HepG2 (cell line): Measurements from ENCODE around the gene TLN1. TPM values are rescaled to one million over a fixed set of nuclear protein-coding genes. Genes with fewer than 3 reads are reported as not detected.

Experiments
- ATAC-seq: fragments of 200-7000 bp; cut with Tn5 transposase; 3 replicates; pipeline ENCODE4 v1.9.1; 2020; ENCODE audit warnings: mild to moderate bottlenecking, moderate library complexity
- BruUV-seq: library from RNA; stranded (reverse); fragments of 400-500 nt; replicated peaks from 2 replicates; lab custom pipeline; 2021; lab: Mats Ljungman, UMichigan
- CTCF ChIA-PET: fragments of 300-600 bp; formaldehyde crosslinking; extraction: SDS; loops from one replicate; lab custom pipeline; 2021; ENCODE audit warnings: low total read pairs, inconsistent platforms, low intra/inter-chr PET ratio; lab: Yijun Ruan, JAX
- POLR2A ChIA-PET: fragments of 350-600 bp; sonication (Branson Sonifier 250); formaldehyde crosslinking; loops from one replicate; lab custom pipeline; 2020; ENCODE audit warnings: antibody characterized with exemption, inconsistent platforms; lab: Yijun Ruan, JAX
- DNase-seq: peaks from one replicate; pipeline ENCODE4 v3.0.0-alpha.2; 2015; ENCODE audit warnings: low spot score
- FAIRE-seq: peaks from 3 replicates; lab custom pipeline; 2011; peaks lifted over from hg19 to GRCh38; lab: Jason Lieb, UNC
- H2AFZ ChIP-seq: one replicate; pipeline ENCODE4 v1.6.1; 2011; ENCODE audit warnings: low read length, inconsistent platforms
- H3K27ac ChIP-seq: fragments of 300-600 bp; 3 replicates; pipeline ENCODE4 v1.8.0; 2011; ENCODE audit warnings: mixed run types, mild to moderate bottlenecking, mixed read lengths, low read length, inconsistent platforms; ENCODE audit not compliant: insufficient read depth; ENCODE audit errors: extremely low read length
- H3K27me3 ChIP-seq, 2 experiments: fragments of 200-600 bp in 1 of 2; 2 replicates in 1 of 2; 3 replicates in 1 of 2; pipeline versions ENCODE4 v1.6.0 to v1.8.0; 2011; ENCODE audit warnings: low read length in 2 of 2, mild to moderate bottlenecking in 2 of 2, moderate library complexity in 2 of 2, inconsistent platforms in 1 of 2; ENCODE audit not compliant: insufficient read depth in 2 of 2, control insufficient read depth in 1 of 2
- H3K36me3 ChIP-seq, 2 experiments: fragments of 200-600 bp in 1 of 2; replicated peaks in 1 of 2; 2 replicates in 1 of 2; 3 replicates in 1 of 2; pipeline versions ENCODE4 v1.5.1 to v1.8.0; 2011; ENCODE audit warnings: low read length in 2 of 2, inconsistent platforms in 1 of 2; ENCODE audit not compliant: insufficient read depth in 2 of 2, control insufficient read depth in 1 of 2
- H3K4me1 ChIP-seq: 2 replicates; pipeline ENCODE4 v1.5.1; 2012; ENCODE audit warnings: low read length, inconsistent platforms; ENCODE audit not compliant: insufficient read depth
- H3K4me2 ChIP-seq: 2 replicates; pipeline ENCODE4 v1.6.0; 2011; ENCODE audit warnings: low read depth, low read length, inconsistent platforms
- H3K4me3 ChIP-seq, 3 experiments: fragments of 200-600 bp in 1 of 3; sonication (generic), shearing (Covaris generic) in 1 of 3; replicated peaks in 1 of 3; 2 replicates each; pipeline ENCODE4 v1.5.1; 2011 to 2016; ENCODE audit warnings: low read length in 3 of 3, inconsistent platforms in 2 of 3, low read depth in 2 of 3, mild to moderate bottlenecking in 2 of 3, control low read depth in 1 of 3, mixed read lengths in 1 of 3; ENCODE audit not compliant: insufficient read depth in 1 of 3
- H3K79me2 ChIP-seq: one replicate; pipeline ENCODE4 v1.6.1; 2011; ENCODE audit warnings: low read length, inconsistent platforms; ENCODE audit not compliant: insufficient read depth
- H3K9ac ChIP-seq: 2 replicates; pipeline ENCODE4 v1.6.0; 2011; ENCODE audit warnings: mild to moderate bottlenecking, low read depth, low read length, inconsistent platforms; ENCODE audit not compliant: insufficient read depth
- H3K9me3 ChIP-seq: 2 replicates; pipeline ENCODE4 v1.5.1; 2012; ENCODE audit warnings: mild to moderate bottlenecking, low read length
- H4K20me1 ChIP-seq: 2 replicates; pipeline ENCODE4 v1.6.0; 2011; ENCODE audit warnings: inconsistent platforms, mild to moderate bottlenecking, low read length, moderate library complexity; ENCODE audit not compliant: insufficient read depth
- BRCA1 ChIP-seq: sonication (generic); formaldehyde crosslinking; IDR thresholded peaks from 2 replicates; pipeline ENCODE4 v1.4.0; 2020; ENCODE audit warnings: missing genetic modification reagents
- HDAC1 ChIP-seq: sonication (generic); formaldehyde crosslinking; IDR thresholded peaks from 2 replicates; pipeline ENCODE4 v1.5.1; 2020; ENCODE audit warnings: mild to moderate bottlenecking, missing genetic modification reagents
- SCMH1 ChIP-seq: sonication (generic); formaldehyde crosslinking; IDR thresholded peaks from 2 replicates; pipeline ENCODE4 v1.9.0; 2021; ENCODE audit warnings: missing genetic modification reagents, mild to moderate bottlenecking, borderline replicate concordance
- ZNF224 ChIP-seq: sonication (generic); formaldehyde crosslinking; IDR thresholded peaks from 2 replicates; pipeline ENCODE4 v1.5.0; 2020; ENCODE audit warnings: mild to moderate bottlenecking, missing genetic modification reagents
- ZNF598 ChIP-seq: sonication (generic); formaldehyde crosslinking; IDR thresholded peaks from 2 replicates; pipeline ENCODE4 v1.5.1; 2020; ENCODE audit warnings: mild to moderate bottlenecking, missing genetic modification reagents, borderline replicate concordance
- ZNF672 ChIP-seq: sonication (generic); formaldehyde crosslinking; IDR thresholded peaks from 2 replicates; pipeline ENCODE4 v1.8.1; 2022; ENCODE audit warnings: missing genetic modification reagents
- WGBS: methylation state at CpG from one replicate; pipeline ENCODE4 v1.1.6; 2017; ENCODE audit warnings: low lambda C conversion rate; 5-methylcytosine and 5-hydroxymethylcytosine counted together
- in situ Hi-C: cut with HindIII; loops from 2 replicates; pipeline ENCODE4 v1.10.0; 2017; ENCODE audit warnings: low pct_unique_long_range_greater_than_20kb; ENCODE audit not compliant: extremely low pct_ligation_motif_present
- intact Hi-C: fragments of 100-400 bp; cut with micrococcal nuclease; formaldehyde crosslinking; loops from one replicate; pipeline ENCODE4 v1.10.0; 2022; ENCODE audit not compliant: unreplicated experiment
- polyA plus RNA-seq, 8 experiments: library from polyadenylated mRNA; depleted of rRNA in 3 of 8; stranded (reverse) in 7 of 8; unstranded in 1 of 8; fragments of >200 nt; fragmentation: Illumina TruSeq in 4 of 8; extraction: Trizol in 4 of 8; gene quantifications; 2 replicates each; pipeline versions ENCODE4 v1.2.1 to v1.2.3, GENCODE V29; 2011 to 2016; ENCODE audit warnings: low read depth in 4 of 8, missing spikeins in 1 of 8, mixed read lengths in 1 of 8; ENCODE audit not compliant: insufficient read depth in 1 of 8
- total RNA-seq, 5 experiments: library from RNA; depleted of rRNA; stranded (reverse); fragments of >200 nt; fragmentation: Illumina TruSeq; extraction: Trizol; gene quantifications; 2 replicates each; pipeline ENCODE4 v1.2.3, GENCODE V29; 2016; ENCODE audit warnings: low read depth in 1 of 5

The TLN1 gene
- total and polyA plus RNA-seq, 2 of the 13 experiments (the other 11 are each of a cell fraction or from before 2014, with no cell fraction given): 35.2 to 51.8 TPM

GRCh38 chr9:35736201-35736633 lies 4.2 kb upstream of the TLN1 start (continued):
- TF ChIP-seq ZNF598 (CRISPR knock-in tag) (no peak), ZNF672 (CRISPR knock-in tag) (no peak)

- no peak overlapping the region for H3K9ac ChIP-seq
- H3K36me3 ChIP-seq: peaks cover 26 to 50% of the 10 kb centered on the region in 2 experiments
- peaks cover 19% of the 10 kb centered on the region for H4K20me1 ChIP-seq
- ATAC-seq (no peak), FAIRE-seq (no peak), DNase-seq (no peak)
- H3K27me3 ChIP-seq: no peaks in the 10 kb centered on the region; a peak in 1 of 5 replicates
- H3K79me2 ChIP-seq: peaks cover 38% of the 10 kb centered on the region
- in situ Hi-C loops: no loop called here
- intact Hi-C loops: loop anchor here (5.0 to 10.0 kb wide), 2 partner anchors 93 to 239 kb away; partner anchors contain the start of genes FAM221B, RUSC2 and TMEM8B
- H3K4me2 ChIP-seq: no peak overlapping the region
- peaks cover 35% of the 10 kb centered on the region for H3K4me1 ChIP-seq
- no TSS peak for BruUV-seq
- H3K9me3 ChIP-seq: no peaks in the 10 kb centered on the region
- no peak for TF ChIP-seq HDAC1 (CRISPR knock-in tag)
- TF ChIP-seq BRCA1: no peak
- no peak for TF ChIP-seq ZNF224 (CRISPR knock-in tag)
- no peak for TF ChIP-seq ZNF598 (CRISPR knock-in tag)
- TF ChIP-seq SCMH1: no peak
- no peak overlapping the region for H3K4me3 ChIP-seq
- ChIA-PET POLR2A (interaction anchor here (3.1 kb wide), 1 partner anchor 13 kb away, joined by 43 read pairs; the partner anchor contains the start of genes GBA2 and RGP1), CTCF (no interaction called here)
- no peak overlapping the region for H3K27ac ChIP-seq
- 89% methylated on average over 3 of the region's 3 CpGs for WGBS
- H2AFZ ChIP-seq: no peak overlapping the region
Measured at GRCh38 chr9:35734096-35734495, 2.1 kb upstream of the TLN1 start.
